G401 (cell line): ENCODE measurements around the gene BLOC1S5. TPM values are rescaled to one million over a fixed set of nuclear protein-coding genes. Genes with fewer than 3 reads are reported as not detected.

ENCODE experiments used
- DNase-seq: peaks from one replicate; pipeline ENCODE4 v3.0.0-alpha.2; 2015; ENCODE audit warnings: low spot score
- in situ Hi-C: cut with HindIII; loops from 2 replicates; pipeline ENCODE4 v1.10.0; 2016; ENCODE audit warnings: low sequenced_read_pairs, mixed read lengths
- total RNA-seq: library from RNA; depleted of rRNA; stranded (reverse); fragments of >200 nt; shearing (Covaris generic); gene quantifications from 2 replicates; pipeline ENCODE4 v1.2.3, GENCODE V29; 2014; rRNA removed

BLOC1S5 gene
- total RNA-seq, 1 experiment from 2014 or later, result 40.9 TPM

DNA sequence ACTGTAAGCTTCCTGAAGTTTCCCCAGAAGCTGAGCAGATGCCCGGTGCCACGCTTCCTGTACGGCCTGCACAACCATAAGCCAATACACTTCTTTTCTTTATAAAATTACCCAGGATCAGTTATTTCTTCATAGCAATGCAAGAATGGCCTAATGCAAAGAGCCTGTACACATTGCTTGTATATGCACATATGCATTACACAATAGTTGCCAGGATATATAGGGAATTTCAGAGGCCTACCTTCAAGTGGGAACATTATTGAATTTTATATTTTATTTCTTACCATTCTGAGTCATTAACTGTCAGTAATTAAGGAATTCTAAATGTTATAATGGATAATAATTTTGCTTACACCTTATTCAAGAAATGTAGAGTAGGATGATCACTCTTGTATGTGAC lies 93.6 kb downstream of the BLOC1S5 start:
- in situ Hi-C loops, result no loop called here
- DNase-seq, result no peak

Other genes with a start within 250 kb of the BLOC1S5 start
- gene TXNDC5, start 153.6 kb downstream of the BLOC1S5 start, total RNA-seq, result 250 and 311 TPM in 2 replicates
- 162 and 198 TPM in 2 replicates for gene EEF1E1, start 38.2 kb upstream of the BLOC1S5 start, total RNA-seq